CD4-positive, alpha-beta T cell treated with Interleukin-12 subunit alpha and Interleukin-12 subunit beta, for 1 hour (primary cell): ENCODE measurements around the gene AGBL3.
"Not testable (repeated sequence)": the region's sequence is repeated elsewhere in the genome, so short reads cannot be mapped to it uniquely, and the experiment has no call there.

Experiments used
- DNase-seq: peaks from one replicate; pipeline ENCODE4 v3.0.0-alpha.2; 2020

AGBL3 gene

DNA sequence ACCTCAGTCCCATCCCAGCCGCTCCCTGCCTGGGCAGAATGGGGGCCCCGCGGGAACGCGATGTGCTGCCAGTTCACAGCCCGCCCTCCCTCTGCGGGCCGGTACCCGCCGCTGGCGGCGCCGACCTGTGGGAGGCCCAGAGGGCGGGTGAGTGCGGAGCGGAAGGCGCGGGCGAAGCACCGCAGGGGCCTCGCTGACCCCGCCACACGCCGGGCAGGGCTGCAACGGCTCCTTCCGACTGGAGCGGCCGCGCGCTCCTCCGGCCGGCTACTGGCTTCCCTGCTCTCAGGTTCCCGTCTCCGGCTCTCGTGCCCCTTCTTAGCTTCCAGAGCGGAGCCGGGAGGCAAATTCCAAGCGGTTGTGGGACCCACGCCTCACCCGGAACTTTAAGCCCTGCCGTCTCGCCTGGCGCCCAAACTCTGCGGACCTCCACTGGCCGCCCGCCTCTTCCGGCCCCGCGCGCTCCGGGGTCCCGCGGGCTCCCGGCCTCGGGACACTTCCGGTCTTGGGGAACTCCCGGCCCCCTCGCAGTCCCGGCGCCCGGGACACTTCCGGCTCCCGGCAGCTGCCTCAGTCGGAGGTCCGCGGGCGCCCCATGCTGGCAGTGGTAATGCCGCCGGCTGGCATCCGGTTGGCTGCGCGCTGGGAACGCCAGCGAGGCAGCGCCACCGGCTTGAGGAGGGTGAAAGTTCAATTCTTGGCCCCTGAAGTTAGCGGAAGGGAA is 184.1 kb downstream of the AGBL3 start, which contains the start of gene CYREN:
Gene CYREN, minus strand, starts transcription at position 434 of the 724 bp plus-strand sequence. CDS start 1,785 bp downstream, outside the sequence.
- DNase-seq = peak; percentile 92

DNA sequence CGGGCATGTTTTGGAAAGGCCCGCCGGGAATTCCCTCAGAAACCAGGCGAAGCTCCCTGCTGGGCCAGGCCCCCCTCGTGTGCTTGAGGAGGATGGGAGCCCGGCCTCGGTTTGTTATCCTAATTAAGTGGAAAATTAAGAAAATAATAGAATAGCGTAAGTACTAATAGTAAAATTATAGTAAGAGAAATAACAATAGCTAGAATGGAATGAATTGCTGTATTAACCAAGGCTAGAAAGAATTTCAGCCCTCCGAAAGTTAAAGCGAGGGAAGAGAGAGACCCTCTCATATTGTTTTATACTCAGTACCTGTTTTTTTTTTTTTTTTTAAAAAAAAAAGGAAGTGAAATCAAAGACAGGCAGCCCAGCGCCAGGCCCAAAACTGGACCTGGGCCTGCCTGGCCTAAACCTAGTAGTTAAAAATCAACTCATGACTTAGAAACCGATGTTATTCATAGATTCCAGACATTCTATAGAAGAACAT is 184.7 kb downstream of the AGBL3 start:
- DNase-seq = not testable (repeated sequence)

DNA sequence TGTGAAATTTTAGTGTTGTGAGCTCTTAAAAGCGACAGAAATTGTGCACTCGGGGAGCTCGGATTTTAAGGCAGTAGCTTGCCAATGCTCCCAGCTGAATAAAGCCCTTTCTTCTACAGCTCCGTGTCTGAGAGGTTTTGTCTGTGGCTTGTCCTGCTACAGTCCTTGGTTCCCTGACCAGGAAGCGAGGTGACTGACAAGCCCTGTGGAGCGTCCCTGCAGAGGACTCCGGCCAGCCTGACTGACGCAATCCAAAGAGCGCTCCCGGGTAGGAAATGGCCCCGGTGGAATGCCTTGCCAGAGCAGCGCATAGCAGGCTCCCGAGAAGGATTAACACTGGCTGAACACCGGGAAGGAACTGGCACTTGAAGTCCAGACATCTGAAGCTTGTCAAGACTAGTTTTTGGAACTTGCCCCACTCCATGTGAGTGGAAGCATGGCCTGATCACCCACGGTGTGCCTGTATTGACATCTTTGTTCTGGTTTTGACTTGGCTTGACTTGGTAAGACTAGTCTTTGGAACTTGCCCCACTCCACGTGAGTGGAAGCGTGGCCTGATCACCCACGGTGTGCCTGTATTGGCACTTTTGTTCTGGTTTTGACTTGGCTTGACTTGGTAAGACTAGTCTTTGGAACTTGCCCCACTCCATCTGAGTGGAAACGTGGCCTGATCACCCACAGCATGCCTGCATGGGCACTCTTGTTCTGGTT is 185.4 kb downstream of the AGBL3 start:
- DNase-seq = not testable (repeated sequence)

DNA sequence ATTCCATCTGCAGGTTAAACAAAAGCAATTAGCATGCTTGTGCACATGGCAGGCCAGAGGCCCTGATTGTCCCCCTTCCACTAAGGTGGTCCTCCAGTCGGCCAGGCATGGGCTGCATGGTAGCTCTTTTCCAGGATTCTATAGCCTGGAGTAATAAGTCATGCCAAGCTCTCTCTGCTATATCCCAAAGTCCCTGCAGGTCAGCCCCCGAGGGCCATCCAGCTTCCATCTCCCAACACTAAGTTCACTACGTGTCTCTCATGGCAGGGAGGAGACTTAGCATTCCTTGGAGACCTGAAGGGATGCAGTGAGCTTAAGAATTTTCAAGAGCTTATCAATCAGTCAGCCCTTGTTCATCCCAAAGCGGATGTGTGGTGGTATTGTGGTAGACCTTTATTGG is 187.6 kb downstream of the AGBL3 start:
- DNase-seq = not testable (repeated sequence)

DNA sequence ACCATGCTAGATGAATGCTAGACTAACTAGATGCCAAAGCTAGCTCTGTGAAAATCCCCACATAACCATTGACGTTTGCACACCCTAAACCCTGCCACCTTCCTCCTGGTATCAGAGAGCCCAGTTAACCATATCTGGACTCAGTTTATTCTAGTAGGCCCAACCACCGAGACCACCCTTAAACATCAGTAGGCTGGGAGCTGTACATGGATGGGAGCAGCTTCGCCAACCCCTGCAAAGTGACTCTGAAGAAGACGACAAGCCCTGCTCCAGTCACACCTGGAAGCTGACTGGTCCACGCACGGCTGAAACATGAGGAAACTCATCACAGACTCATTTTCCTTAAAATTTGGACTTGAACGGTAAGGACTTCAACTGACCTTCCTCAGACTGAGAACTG is 188.6 kb downstream of the AGBL3 start:
- DNase-seq = no peak

DNA sequence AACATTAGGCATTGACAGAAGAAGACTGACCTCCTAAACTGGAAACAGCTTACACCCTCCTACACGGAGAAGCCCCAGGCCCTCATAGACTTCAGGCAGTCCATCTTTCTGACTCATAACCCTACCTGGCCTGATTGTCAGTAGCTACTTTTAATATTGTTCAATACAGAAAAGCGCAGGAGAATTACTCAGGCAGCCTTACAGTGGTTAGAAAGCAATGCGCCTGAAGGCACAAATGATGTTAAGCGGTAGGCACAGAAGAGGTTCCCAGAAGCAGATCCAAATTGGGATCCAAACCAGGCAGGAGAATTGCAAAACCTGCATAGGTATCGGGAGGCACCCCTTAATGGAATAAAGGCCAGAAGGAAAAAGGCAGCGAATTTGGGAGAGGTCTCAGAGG is 189.6 kb downstream of the AGBL3 start:
- DNase-seq = no peak

DNA sequence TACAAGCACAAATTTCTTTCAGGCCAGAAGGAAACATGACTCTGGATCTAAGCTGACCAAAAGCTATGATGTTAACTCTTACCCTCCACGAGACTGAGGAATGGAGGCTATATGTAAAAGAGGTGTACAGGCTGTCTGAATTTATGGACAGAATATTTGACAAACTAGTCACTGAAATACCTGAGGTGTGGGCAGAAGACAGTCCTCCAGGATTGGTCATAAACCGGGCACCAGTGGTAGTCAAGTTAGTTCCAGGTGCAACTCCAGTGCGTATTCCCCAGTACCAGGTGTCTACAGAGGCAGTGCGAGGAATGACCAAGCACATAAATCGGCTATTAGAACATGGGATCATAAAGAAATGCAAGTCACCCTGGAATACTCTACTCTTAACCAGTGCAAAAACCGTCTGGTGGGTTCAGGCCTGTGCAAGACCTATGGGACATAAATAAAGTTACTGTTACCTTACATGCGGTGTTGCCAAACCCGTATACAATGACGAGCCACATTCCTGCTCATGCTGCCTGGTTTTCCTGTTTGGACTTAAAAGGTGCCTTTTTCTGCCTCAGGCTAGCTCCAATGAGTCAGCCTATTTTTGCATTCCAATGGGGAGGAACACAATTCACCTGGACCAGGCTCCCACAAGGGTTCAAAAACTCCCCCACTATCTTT is 190.9 kb downstream of the AGBL3 start:
- DNase-seq = no peak

DNA sequence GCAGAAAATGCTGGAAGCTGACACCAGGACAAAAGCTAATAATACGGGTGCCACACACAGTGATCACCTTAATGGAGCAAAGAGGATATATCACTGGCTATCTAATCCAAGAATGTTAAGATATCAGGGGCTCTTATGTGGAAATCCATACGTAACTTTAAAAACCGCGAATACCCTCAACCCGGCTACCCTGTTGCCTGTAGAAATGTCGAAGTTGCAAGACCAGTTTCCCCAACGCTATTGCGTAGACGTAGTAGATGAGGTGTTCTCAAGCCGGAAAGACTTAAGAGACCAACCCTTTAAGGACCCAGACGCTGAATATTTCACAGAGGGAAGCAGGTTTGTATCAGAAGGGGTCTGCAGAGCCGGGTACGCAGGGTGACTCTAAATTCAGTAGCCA is 192.1 kb downstream of the AGBL3 start:
- DNase-seq = no peak

DNA sequence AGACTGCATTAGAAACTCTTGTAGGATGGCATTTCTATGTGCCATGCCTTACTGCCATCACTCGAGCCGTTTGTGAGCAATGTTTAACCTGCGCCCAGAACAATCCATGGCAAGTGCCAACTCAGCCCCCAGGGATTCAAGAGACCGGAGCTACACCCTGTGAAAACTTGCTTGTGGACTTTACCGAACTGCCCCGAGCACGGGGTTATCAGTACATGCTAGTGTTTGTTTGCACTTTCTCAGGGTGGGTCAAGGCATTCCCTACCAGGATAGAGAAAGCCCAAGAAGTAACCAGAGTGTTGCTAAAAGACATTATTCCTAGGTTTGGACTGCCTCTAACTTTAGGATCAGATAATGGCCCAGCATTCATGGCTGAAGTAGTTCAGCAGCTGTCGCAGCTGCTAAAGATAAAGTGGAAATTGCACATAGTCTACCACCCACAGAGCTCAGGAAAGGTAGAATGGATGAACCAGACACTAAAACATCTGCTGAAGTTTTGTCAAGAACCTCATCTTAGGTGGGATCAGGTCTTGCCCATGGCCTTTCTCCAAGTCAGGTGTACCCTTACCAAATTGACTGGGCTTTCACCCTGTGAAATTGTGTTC is 193.1 kb downstream of the AGBL3 start:
- DNase-seq = no peak

DNA sequence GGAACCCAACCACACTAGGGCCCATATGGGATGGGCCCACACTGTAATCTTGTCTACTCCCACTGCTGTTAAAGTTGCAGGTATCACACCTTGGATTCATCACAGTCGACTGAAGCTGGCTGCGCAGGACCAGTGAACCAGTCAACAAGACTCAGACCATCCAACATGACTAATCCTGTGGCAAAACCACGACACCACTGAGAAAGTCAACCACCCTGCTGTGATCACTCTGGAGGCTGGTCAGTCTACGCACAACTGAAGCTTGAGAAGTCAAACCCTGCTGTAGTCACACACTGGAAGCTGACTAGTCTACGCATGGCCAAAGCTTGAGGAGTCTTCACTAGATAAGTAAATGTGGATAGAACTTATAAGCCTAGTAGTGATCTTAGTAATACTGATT is 193.8 kb downstream of the AGBL3 start:
- DNase-seq = no peak

DNA sequence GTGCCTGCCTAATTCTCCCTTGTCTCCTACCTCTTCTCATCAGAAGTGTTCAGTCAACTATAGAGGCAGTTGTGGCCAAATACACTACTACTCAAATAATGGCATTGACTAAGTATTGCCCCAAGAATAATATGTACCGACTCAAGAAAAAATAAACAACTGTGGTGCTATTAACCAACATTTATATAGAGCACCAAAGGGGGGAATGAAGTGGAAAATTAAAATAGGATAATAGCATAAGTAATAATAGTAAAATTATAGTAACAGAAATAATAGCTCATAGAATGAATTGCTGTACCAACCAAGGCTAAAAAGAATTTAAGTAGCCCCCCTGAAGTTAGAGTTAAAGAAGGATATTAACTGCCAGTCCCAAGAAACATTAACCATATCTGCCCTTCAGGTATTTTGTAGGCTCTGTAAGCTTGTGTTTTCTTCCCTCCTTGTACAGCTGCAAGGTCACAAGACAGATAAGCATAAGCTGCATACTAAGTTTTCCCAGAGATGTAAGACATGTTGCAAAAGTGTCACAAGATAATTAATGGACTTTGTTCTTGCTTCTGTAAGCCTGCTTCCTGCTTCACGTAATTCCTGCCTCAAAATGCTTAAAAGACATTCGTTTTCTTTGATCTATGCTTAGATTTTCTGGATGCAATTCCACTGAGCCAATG is 195.1 kb downstream of the AGBL3 start:
- no peak for DNase-seq

DNA sequence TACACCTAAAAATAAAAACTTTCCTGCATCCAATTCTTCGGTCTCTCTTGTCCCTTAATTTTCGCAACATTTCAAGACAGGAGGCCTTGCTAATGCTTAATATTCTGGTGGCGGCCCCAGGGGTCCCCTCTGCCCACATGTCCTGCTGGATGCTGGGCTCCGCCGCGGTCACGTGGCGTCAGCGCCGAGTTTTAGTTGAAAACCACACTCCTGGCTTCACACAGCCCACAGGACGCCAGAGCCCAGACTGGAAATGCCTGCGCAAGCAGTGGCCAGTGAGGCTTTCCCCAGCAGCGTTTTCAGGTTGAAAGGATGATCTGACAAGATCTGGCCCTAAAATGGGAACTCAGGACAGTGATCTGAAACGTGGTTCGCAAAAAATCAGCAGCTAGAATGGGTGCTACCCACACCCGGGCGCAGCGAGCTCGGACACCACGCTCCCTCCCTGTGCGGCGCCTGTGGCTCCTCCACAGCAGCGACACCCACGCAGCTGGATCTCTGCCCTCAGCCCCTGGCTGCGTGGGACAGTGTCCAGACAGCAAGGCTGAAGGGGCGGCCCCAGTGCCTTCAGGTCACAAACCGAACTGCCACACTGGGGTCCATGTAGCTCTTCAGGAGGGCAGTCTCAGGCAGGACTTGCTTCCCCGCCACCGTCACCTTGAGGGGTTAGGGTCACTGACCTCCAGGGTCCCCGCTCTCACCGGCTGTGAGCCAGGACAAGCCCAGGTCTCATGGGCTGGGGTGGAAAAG is 195.8 kb downstream of the AGBL3 start:
- DNase-seq = no peak

DNA sequence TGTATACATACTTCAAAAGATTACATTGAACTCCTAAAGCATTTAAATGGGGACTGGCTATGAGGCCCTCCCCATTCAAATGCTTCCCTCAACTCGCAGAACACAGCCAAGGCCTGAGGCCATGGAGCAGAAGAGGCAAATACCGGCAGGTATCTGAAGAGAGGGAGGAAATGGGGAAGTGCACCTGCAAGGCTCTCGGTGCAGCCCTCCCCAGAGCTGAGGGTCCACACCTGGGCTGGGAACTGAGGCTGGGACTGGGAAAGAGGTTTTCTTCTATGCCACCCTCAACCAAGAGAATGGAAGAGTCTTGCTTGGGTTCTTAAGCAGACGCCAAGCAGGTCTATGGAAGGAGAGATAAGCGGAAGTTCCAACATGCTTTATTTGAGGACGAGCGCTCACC is 197.2 kb downstream of the AGBL3 start:
- no peak for DNase-seq

DNA sequence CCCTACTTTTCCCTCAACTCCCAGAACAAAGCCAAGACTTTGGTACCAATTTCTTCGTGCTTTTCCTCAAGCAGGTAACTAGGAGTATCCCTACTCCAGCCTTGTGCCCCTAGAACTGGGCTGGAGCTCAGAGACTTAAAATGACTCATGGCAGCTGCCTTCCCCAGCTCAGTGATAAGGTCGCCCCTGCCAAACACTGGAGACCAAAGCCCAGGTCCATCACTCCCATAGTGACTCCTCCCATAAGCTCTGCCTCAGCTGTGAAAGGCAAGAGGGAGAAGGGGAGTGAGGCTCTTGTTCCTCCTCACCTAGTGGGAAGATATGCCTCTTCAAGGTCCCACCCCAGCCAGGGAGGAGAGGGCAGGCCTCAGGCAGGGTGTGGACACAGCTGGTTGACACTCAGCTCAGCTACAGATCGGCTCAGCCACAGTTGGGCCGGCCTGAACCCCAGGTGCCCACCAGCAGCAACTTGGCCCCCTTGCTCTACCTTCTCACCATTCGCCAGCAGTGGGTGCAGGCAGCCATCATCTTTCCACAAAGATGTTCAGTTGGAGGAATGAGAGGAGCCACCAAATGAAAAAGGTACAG is 198.0 kb downstream of the AGBL3 start:
- no peak for DNase-seq
